GM12801 (cell line): Measurements from ENCODE around the gene THUMPD2.

ENCODE experiments used
- CTCF ChIP-seq: IDR thresholded peaks from one replicate; pipeline ENCODE4 v1.5.1; 2011; ENCODE audit warnings: control low read depth; ENCODE audit not compliant: insufficient read length; ENCODE audit errors: extremely low read depth

THUMPD2 gene

GRCh38 chr2:39703181-39703872 is 75.7 kb downstream of the THUMPD2 start:
- no peak for TF ChIP-seq CTCF

GRCh38 chr2:39701137-39701536 is 77.9 kb downstream of the THUMPD2 start:
- TF ChIP-seq CTCF = no peak

- TF ChIP-seq CTCF = no peak
Observed at GRCh38 chr2:39697454-39697853, 81.6 kb downstream of the THUMPD2 start.

- TF ChIP-seq CTCF = no peak
Observed at GRCh38 chr2:39696838-39697237, 82.2 kb downstream of the THUMPD2 start.

GRCh38 chr2:39696101-39696553 is 82.9 kb downstream of the THUMPD2 start:
- no peak for TF ChIP-seq CTCF

- TF ChIP-seq CTCF = no peak
Observed at GRCh38 chr2:39693245-39693644, 85.8 kb downstream of the THUMPD2 start.

- TF ChIP-seq CTCF = no peak
Observed at GRCh38 chr2:39689876-39690275, 89.2 kb downstream of the THUMPD2 start.
